Measurements from ENCODE around the gene C2orf66. TPM values are rescaled to one million over a fixed set of nuclear protein-coding genes. Genes with fewer than 3 reads are reported as not detected.

The C2orf66 gene
- total and polyA plus RNA-seq, 2 donors (not counting 3 experiments of a cell fraction or from before 2014, with no cell fraction given), result 0.27 to 0.54 TPM

Small RNA genes within 50 kb of the gene (small RNA-seq; reads per million reads assigned to genes)
- gene AC012486.1 (ENCODE audit: insufficient read depth, insufficient read length, low read depth, low replicate concordance), result not detected

Other genes with a start within 250 kb of the C2orf66 start
- gene HECW2, start 215.8 kb downstream of the C2orf66 start, total RNA-seq, result 180 and 200 TPM in 2 replicates
- 42.4 and 50.8 TPM in 2 replicates for gene HECW2, start 215.8 kb downstream of the C2orf66 start, polyA plus RNA-seq
- gene CCDC150, start 169.6 kb downstream of the C2orf66 start, total RNA-seq, result 18.1 and 19.9 TPM in 2 replicates
- gene CCDC150, start 169.6 kb downstream of the C2orf66 start, polyA plus RNA-seq, result 1.1 and 1.7 TPM in 2 replicates
- gene GTF3C3, start 9.7 kb downstream of the C2orf66 start, total RNA-seq, result 52.5 and 57.0 TPM in 2 replicates
- gene GTF3C3, start 9.7 kb downstream of the C2orf66 start, polyA plus RNA-seq, result 14.4 and 17.9 TPM in 2 replicates
- gene PGAP1, start 117.4 kb upstream of the C2orf66 start, total RNA-seq, result 9.8 and 13.0 TPM in 2 replicates
- 2.8 and 3.9 TPM in 2 replicates for gene PGAP1, start 117.4 kb upstream of the C2orf66 start, polyA plus RNA-seq

All from endothelial cell of umbilical vein (primary cell).